ENCODE measurements around the gene LEP. TPM values are rescaled to one million over a fixed set of nuclear protein-coding genes. Genes with fewer than 3 reads are reported as not detected.

Gene LEP
- total RNA-seq, 4 donors from 2014 or later, result 0.54 to 10.2 (median 4.2) TPM

- DNase-seq (ENCODE audit: low spot score in 2 of 2), result no peak
- no peak overlapping the region for H3K4me3 ChIP-seq (ENCODE audit: low read depth, poor library complexity, severe bottlenecking)
- WGBS, 2 donors, result 81 to 83% methylated on average over 2 of the region's 2 CpGs
- intact Hi-C loops (cut with DNase I; ENCODE audit: low total_unique reads), result no loop called here
- no peak for TF ChIP-seq CTCF (IDR thresholded peaks at IDR 0.05)
- TF ChIP-seq POLR2A (IDR thresholded peaks at IDR 0.05), result no peak
These were observed 21.4 kb upstream of the LEP start for GRCh38 chr7:128219636-128220035.

- 61 to 62% methylated on average over 5 of the region's 5 CpGs for WGBS, 2 donors
- DNase-seq (ENCODE audit: low spot score in 2 of 2), result no peak
- H3K4me3 ChIP-seq (ENCODE audit: low read depth, poor library complexity, severe bottlenecking), result no peak overlapping the region
- intact Hi-C loops (cut with DNase I; ENCODE audit: low total_unique reads), result no loop called here
- no peak for TF ChIP-seq CTCF (IDR thresholded peaks at IDR 0.05)
- no peak for TF ChIP-seq POLR2A (IDR thresholded peaks at IDR 0.05)
These were observed 19.1 kb upstream of the LEP start for GRCh38 chr7:128221929-128222403.

- intact Hi-C loops (cut with DNase I; ENCODE audit: low total_unique reads), result no loop called here
- H3K4me3 ChIP-seq (ENCODE audit: low read depth, poor library complexity, severe bottlenecking), result no peak overlapping the region
- 89 to 92% methylated on average over 2 of the region's 2 CpGs for WGBS, 2 donors
- no peak for DNase-seq (ENCODE audit: low spot score in 2 of 2)
- TF ChIP-seq POLR2A (IDR thresholded peaks at IDR 0.05), result no peak
- no peak for TF ChIP-seq CTCF (IDR thresholded peaks at IDR 0.05)
These were observed 14.7 kb upstream of the LEP start for GRCh38 chr7:128226132-128226980.

GRCh38 chr7:128227271-128227670 is 13.8 kb upstream of the LEP start:
- TF ChIP-seq CTCF (IDR thresholded peaks at IDR 0.05) (no peak), POLR2A (IDR thresholded peaks at IDR 0.05) (no peak)
- intact Hi-C loops (cut with DNase I; ENCODE audit: low total_unique reads), result no loop called here
- no peak overlapping the region for H3K4me3 ChIP-seq (ENCODE audit: low read depth, poor library complexity, severe bottlenecking)
- WGBS, 2 donors, result 64 to 74% methylated on average over 3 of the region's 3 CpGs
- no peak for DNase-seq (ENCODE audit: low spot score in 2 of 2)

- TF ChIP-seq POLR2A (IDR thresholded peaks at IDR 0.05) (no peak), CTCF (IDR thresholded peaks at IDR 0.05) (no peak)
- no peak overlapping the region for H3K4me3 ChIP-seq (ENCODE audit: low read depth, poor library complexity, severe bottlenecking)
- WGBS, 2 donors, result 87 to 90% methylated on average over 5 of the region's 5 CpGs
- DNase-seq (ENCODE audit: low spot score in 2 of 2), result no peak
- intact Hi-C loops (cut with DNase I; ENCODE audit: low total_unique reads), result no loop called here
These were observed 10.1 kb upstream of the LEP start for GRCh38 chr7:128231021-128231420.
